HG03521 (cell line): ENCODE results near the gene MYO1B.

Experiments used
- ATAC-seq: cut with Tn5 transposase; IDR thresholded peaks from one replicate; pipeline ENCODE4 v1.9.1; 2021; ENCODE audit warnings: mild to moderate bottlenecking, moderate library complexity; ENCODE audit not compliant: unreplicated experiment

MYO1B gene

DNA sequence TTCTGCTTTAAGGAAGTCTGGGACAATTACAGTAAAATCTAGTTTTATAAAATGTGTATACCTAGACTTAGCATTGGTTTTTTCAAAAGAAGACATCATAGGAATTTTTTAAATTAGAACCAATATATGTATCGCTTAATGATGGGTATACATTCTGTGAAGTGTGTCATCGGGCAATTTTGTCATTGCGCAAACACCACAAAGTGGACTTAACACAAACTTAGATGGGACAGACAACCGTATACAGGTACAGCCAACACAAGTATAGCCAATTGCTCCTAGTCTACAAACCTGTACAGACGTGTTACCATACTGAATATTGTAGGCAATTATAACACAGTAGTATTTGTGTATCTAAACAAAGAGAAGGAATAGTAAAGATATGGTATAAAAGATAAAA, 12.7 kb downstream of the MYO1B start:
- ATAC-seq, result no peak

DNA sequence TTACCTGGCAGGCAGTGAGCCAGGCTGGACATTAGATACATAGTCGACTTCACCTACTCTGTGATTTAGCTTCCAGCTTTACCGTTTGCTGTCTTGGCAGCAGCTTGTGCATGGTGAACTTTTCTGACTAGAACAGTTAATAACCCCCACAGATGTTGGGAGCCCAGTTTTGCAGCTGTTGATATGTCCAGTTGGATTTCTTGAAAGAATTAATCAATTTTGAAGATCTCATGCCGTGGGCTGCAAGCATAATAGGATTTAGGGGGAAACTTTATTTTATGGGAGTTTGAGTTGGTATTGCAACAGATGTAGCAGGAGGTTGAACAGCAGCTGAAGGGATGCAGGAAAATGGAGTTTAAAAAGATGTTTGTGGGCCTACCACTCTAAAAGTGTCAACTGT, 13.8 kb downstream of the MYO1B start:
- ATAC-seq, result no peak

DNA sequence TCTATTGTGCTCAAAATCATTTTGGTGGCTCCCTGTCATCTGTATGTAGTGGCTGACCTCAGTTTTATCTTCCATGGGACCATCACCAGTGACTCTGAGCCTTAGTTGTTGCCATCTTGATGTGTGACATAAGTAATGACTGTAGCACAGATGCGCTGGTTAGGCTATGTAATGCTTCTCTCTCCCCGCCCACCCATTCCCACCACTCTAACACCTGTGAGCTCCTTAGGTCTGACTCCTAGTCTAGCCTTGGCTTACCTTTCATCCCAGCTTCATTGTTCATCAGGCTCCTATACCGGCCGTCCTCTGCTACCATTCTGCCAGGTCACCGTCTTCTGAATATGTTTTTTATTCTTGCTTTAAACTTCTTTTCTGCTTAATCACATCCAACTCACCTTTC, 17.2 kb downstream of the MYO1B start:
- no peak for ATAC-seq

DNA sequence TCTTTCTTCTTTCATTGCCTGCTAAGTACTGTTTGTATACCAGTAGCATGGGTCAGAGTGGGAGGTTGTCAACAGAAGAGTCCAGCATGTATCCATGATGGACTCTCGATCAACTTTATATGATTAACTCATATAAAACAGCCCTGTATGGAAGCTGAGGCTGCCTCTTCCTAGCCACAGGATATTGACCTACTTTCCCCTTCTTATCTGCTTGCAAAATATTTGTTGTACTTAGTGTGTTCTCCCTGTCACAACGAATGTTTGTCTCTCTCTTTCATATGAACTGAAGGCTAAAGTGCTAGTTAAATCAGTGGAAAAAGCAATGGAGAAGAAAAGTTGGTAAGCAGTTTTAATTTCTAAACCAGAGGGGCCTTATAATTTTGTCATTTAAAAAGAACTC, 17.8 kb downstream of the MYO1B start:
- no peak for ATAC-seq

DNA sequence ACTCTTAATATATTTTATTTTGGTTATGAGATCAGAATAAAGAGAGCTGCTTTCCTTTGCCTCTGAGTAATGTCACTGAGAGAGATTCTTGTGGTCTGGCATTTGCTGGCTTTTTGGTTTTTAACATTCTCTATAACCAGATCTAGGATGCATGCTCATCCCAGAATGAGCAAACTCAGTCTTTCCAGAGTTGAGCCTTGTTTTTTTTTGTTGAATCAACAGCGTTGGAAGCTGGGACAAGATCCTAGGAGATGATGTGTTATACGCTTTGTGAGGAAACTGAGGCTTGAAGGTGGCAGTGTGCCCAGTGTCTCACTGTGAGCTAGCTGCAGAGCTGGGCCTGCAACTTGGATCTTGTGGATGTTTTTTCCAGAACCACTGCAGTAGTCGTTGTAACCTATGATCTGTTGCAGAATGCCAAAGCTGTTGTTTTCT, 19.5 kb downstream of the MYO1B start:
- no peak for ATAC-seq

DNA sequence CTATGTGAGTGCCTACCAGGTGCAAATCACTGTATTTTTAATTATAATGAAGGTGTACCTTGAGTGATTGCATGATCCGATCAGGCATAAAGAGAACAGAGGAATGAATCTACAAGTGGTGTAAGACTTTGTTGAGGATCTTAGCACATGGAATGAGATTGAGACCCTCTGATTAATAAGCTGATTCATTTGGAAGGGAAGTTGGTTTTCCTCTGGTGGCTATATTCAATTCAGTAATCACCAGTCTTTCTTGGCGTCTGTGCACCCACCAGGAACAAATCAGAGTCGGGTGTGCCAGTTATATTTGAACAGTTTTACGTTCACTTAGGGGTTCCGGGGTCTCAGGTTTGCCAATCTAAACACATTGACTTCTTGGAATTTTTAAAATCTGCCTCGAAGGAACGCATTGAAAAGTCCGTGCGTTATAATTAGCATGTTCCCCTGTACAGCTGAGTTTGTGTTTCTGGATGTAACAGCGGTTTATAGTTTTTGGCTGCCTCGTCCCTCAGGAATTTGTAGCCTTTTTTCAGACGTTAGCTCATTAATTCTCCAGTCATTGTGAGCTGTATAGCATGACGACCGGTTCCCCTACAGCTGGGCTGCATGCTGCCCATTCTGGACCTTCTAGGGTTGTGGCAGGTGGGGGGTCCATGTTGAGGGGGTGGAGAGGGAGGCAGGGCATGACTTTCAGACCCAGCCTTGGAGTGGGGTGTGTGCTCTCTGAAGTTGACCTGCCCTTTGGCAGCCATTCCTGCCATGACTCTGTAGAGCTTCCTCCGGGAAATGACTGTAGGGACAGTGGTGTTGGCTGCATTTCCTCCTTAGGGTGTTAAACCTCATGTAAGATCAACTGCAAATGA, 20.3 kb downstream of the MYO1B start:
- no peak for ATAC-seq

DNA sequence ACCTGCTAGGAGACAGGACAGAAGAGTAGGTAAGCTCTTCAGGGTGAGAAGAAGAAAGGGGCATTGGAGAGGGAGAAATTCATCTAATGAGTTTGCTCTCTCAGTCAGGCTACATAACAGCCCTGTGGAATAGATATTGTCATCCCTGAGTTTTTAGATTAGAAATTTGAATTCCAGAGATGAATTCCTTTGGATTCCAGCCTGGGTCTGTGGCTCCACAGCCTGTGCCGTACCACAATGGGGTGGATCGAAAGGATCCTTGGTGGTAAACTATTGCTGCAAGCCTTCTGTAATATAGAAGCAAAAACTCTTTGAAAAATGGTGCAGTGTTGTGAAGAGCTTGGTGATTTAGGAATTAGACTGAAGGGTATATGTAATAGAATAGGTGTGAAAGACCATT, 21.0 kb downstream of the MYO1B start:
- no peak for ATAC-seq

DNA sequence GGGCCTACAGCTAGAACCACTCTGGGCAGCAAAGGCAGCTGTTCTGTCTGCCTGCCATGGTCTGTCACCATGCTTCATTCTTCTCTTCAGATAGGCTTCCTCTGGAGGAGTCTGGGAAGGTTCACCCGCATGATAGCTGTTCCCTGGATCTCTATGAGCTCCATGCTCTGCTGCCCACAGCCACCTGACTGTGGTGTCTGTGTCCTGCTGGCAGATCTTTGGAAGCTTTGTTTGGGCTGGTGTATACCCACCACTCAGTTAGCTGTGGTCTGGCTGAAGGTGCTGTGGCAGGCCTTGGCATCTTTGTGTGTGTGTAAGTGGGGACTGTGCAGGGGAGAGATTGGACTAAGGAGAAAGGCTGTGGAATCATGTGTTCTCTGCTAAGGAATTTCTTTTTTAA, 23.4 kb downstream of the MYO1B start:
- no peak for ATAC-seq

DNA sequence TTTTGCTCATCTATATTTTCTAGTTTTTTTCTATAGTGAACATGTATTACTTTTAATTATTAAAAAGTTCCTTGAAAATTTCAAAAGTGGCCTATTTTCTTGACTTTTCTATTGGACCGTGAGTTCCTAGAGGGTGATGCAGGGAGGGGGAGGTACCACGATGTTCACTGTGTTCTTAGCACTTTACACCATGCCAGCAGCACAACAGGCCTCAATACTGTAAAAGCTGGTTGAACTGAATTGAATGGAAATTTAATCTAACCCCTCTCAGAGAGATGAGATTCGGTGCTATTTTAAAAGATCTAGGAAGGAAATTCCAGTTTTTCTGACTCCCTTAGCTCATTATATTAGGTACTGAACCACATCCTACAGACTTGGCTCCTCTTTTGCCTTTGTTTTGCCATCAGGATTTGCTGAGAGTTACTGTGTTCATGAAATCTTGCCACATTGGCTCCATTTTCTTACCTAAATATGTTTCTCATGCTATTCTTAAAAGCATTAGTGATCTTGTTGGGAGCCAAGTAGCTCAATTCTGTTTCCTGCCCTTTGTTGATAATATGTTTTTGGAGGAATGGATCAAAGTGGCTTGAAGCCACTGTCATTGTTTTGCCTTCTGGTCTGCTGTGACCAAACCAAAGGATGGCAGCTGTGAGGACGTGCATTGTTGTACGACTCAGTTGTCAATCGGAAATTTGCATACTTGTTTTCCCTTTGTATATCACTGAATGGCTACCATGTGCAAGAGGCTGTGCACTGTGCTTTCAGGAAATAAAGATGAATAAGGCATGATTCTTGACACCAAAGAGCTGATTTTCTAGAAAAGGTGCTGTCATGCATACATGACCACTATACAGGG, 25.3 kb downstream of the MYO1B start:
- no peak for ATAC-seq

DNA sequence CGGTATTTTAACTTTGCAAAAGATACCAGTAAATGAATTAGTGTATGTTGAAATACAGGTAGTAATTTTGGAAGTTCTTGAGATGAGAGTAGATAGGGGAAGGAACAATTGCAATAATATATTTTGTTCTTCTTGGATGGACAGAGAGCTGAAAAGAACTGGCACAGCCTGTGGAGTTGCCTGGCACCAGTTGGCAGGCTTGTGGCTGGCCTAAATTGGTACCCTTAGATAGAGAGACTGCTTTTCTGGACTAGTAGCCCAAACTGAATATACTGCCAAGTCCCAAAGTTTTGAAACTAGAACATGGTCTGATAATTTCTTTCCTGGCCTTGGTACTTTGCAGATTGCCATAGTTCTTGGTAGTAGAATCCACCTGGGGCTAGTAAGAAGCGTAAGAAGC, 26.9 kb downstream of the MYO1B start:
- ATAC-seq, result no peak

DNA sequence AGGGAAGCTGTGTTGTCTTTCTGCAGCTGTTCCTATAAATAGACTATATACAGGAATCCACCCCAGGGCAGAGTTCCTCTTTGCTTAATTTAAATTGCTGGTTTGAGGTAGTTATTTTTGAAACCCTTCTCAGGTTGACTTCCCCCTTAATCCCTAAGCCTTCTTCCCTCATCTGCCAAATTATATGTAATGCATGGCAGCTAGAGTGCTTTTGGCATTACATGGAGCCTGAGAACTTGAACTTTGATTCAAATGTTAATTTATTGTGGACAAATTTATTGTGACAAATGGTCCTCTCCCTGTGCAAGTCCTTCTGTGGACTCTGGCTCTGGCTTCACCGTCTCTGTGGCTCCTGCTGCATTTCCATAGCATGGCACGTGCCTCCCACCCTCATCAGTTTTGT, 29.2 kb downstream of the MYO1B start:
- ATAC-seq, result no peak

DNA sequence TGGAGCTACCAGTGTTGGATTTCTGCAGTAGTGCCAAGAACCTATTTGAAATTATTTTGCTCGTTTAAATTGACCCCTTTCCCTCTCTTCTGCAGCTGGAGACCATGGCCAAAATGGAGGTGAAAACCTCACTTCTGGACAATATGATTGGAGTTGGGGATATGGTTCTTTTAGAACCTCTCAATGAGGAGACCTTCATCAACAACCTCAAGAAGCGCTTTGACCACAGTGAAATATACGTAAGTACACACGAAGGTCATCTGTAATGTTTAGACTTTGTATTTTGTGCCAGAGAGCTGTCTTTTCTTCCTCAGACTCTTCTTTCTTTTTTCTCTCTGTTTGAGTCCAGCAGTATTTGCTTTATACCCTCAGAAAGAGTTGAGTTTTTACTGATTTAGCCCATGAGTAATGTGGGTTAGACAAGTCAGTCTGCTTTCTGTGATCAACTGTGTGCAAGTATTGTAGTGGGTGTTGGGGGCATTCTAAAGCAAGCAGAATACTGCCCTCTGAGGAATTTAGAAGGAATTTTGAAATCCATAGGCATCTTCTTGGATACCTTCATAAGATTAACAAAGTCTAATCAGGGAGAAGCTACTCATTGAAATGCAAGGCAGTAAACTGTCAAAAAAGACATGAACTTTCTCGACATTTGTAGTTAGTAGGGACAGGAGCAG, 31.7 kb downstream of the MYO1B start:
- no peak for ATAC-seq

DNA sequence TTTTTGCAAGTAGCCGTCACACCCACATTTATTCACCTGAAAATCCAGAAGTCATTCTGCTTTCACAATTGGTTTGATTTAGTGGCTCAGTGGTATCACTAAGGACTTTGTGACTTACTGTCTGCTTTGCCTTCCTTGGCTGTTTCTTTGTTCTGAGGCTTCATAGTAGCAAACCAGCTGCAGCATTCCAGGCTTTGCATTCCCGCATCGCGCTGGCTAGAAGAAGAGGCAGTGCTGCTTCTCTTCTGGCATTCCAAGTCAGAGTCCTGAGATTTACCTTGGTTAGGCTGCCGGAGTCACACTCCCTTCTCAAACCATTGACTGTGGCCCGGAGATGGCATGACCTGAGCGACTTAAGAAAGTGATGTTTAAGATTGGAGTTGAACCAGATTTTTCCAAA, 35.1 kb downstream of the MYO1B start:
- ATAC-seq, result no peak

DNA sequence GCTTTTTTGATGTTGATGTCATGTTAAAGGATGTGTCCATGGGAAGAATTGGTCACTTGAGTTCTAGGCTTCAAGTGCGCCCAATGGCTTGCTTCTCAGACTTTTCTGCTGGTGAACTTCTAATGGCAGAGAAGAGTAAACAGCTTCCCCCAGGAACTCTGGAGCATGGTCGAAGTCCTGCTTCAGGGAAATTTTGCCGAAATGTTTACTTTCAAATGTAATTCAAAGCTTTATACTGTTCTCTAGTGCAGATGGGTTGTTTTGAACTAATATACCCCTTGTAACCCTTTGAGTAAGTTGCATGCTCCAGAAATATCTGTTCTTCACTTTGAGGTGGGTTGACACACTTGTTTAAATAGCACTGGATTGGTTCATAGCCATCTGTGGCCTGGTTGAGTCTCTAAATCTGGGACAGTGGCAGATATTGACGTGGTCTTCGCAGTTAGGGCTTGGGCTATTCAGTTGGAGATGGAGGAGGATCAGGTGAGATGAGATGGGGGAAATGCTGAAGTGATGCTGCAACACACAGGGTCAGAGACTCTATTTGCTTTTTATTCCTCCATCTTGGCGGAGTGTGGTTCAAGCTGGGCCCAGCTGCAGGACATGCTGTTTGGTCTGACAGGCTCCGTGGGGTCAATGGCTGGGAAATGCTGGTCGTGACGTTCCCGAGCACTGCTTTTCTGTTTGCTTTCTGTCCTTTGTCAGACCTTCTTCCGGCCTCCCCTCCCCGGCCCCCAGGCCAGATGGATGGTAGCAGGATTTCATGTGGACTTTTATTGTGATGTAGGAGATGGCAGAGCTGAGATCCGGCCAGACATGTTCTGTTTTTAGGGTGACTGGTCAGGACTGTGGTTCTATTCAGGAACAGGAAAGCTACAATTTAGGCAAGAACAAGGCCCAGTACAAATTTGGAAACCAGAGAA, 35.9 kb downstream of the MYO1B start:
- ATAC-seq, result no peak

DNA sequence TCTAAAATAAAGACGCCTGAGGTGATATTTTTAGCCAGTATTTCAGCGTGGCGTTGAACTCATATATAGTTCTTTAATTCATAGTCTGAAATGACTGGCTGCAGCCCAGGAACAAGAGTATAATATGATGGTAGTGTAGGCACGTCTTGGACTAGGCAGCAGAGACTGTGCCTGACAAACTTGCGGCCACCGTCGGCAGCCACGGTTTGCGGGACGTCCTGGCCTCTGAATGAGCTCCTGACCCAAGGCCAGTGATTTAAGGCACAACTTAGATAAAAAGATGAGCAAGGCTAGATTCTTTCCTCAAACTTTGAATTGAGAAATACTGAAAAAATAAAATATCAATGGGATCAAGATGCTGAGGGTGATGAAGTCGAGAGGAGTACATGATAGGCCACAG, 40.0 kb downstream of the MYO1B start:
- no peak for ATAC-seq

DNA sequence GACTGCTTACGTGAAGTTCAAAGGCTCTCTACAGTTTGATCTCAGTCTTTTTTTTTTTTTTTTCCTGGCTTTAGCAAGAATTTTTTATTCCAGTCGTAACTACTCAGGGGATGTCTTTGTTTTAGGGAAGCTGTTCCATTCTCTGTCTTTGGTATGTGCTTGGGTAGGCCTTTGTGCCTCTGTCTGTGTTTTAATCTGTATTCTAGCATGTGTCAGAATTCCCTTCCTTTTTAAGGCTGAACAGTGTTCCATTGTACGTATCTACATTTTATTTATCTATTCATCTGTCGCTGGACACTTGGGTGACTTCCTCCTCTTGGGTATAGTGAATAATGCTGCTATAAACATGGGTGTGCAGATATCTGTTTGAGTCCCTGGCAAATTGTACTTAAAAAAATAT, 42.6 kb downstream of the MYO1B start:
- no peak for ATAC-seq

DNA sequence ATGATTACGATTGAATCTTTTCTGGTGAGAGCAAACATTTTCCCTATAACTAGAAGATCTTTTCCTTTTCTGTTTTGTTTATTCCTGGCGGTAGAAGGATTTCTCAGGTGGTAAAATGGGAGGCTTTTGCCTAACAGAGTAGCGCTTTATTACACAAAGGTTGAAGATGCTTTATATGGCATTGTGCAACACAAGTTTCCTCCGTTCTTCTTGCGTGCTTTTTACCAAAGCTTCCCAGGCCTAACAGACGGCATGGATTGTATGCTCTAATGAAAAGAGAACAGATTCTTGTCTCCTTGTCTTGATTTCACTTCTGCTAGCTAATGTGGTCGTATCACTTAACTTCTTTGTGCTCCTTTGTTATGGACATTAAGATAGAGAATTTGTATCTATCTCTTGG, 43.8 kb downstream of the MYO1B start:
- no peak for ATAC-seq

DNA sequence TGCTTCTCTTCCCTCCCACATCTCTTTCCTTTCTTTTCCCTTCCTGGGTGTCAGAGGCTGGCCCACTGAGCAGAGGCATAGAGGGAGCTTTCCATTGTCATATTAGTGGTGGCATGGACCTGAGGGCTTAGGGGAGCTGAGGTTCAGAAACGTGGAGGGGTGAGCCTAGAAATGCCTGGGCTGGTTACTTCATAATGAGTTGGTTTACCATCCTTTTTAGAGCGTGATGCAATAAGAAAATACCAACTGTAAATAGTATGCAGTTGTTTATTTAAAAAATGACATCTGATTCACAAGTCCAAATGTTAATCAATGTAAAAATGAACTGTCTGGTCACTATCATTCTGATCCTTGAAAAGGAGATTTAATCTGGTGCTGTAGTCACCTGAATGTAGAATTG, 46.3 kb downstream of the MYO1B start:
- ATAC-seq, result no peak

DNA sequence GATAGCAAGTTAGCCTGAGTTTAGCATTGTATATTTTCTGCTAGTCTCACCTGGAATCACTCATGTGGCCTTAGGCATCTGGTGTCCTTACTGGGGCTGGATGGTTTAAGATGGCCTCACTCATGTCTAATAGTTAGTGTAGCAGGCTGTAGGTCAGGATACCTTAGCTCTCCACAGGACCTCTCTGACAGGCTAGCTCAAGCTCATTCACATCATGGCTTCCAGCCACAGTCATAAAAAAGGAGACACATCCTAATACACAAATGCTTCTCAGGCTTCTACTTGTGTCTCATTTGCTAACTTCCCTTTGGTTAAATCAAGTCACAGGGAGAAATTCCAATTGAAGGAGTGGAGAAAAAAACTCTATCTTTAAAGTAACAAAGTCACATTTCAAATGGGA, 47.7 kb downstream of the MYO1B start:
- no peak for ATAC-seq

DNA sequence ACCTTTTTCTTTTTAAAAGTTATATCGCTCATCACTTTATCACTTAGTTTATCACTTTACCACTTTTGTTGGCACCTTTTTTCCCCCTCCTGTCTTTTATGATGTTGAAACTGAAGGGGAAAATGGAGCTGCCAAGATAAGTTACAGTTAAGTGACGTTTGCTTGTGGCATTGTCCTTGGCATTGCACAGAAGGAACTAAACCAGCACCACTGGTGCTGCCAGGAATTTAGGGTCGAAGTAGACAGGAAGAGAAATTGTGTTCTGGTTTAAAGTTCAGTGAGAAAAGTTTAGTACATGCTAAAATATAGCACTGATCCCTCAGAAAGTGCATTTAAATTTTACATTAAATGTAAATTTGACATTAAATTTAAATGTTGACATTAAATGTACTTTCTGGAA, 49.9 kb downstream of the MYO1B start:
- ATAC-seq, result no peak
